H1 (cell line): Measurements from ENCODE around the gene MRPS26. TPM values are rescaled to one million over a fixed set of nuclear protein-coding genes. Genes with fewer than 3 reads are reported as not detected.

Experiments used
- GABPA ChIP-seq: IDR thresholded peaks from 2 replicates; pipeline ENCODE4 v1.6.1; 2011; ENCODE audit warnings: mild to moderate bottlenecking, low read length, moderate library complexity, borderline replicate concordance; ENCODE audit not compliant: insufficient read depth
- GTF2F1 ChIP-seq: IDR thresholded peaks from 2 replicates; pipeline ENCODE4 v1.6.1; 2012; ENCODE audit warnings: low read depth, low read length, improper control_type of control experiment, borderline replicate concordance
- SIRT6 ChIP-seq: IDR thresholded peaks from one replicate; pipeline ENCODE4 v1.7.1; 2012; ENCODE audit warnings: low read length, inconsistent platforms
- polyA plus RNA-seq, 7 experiments: library from polyadenylated mRNA; depleted of rRNA in 3 of 7; stranded (reverse) in 5 of 7; unstranded in 2 of 7; fragments of >200 nt in 5 of 7; fragments of 200-250 nt in 2 of 7; gene quantifications; 1 replicate in 5 of 7; 2 replicates in 1 of 7; 4 replicates in 1 of 7; pipeline versions ENCODE4 v1.2.1 to v1.2.3, GENCODE V29; 2011 to 2013; ENCODE audit warnings: missing spikeins in 2 of 7, mixed read lengths in 2 of 7
- total RNA-seq: library from RNA; stranded (reverse); fragmentation: NEBNext Ultra II Directional; extraction: Animal tissue kit (Norgen Biotek cat#: 25700); gene quantifications from 2 replicates; pipeline ENCODE4 v1.2.1, GENCODE V29; 2021

The MRPS26 gene
- total and polyA plus RNA-seq, 2 of the 8 experiments (the other 6 are each of a cell fraction or from before 2014, with no cell fraction given), result 83.6 to 103 TPM

- TF ChIP-seq SIRT6, result no peak
- TF ChIP-seq GABPA, result no peak
- no peak for TF ChIP-seq GTF2F1
- TF ChIP-seq, all 59 proteins: peak for 0
Measured at GRCh38 chr20:3068075-3068474, 22.2 kb downstream of the MRPS26 start (continued).
